ENCODE data around the gene ABHD12. TPM values are rescaled to one million over a fixed set of nuclear protein-coding genes. Genes with fewer than 3 reads are reported as not detected.

ABHD12 gene
- total and polyA plus RNA-seq, 4 experiments from 2014 or later: 25.9 to 30.9 (median 29.6) TPM

DNA sequence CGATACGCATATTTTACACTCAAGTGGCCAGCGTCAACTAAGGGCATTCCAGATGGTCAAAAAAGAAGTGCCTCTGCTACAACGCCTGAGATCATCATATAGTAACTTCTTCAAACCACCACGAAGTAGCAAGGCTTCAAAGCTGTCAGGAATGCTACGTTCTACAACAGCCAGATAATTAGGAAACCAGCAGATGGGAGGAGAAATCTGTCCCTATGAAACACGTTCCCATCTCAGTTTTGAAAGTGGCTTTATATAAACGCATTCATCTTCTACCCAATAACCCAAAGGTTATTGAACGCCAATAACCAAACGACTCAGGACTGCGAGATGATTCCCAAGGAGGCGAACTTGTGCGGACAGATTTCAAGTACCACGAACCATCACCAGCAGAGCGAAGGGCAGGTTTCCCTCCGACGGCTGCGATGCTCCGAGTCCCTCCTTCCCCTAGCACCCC lies 1.2 kb downstream of the ABHD12 start:
- POLR2A ChIA-PET (ENCODE audit: partially characterized antibody): no interaction called here

DNA sequence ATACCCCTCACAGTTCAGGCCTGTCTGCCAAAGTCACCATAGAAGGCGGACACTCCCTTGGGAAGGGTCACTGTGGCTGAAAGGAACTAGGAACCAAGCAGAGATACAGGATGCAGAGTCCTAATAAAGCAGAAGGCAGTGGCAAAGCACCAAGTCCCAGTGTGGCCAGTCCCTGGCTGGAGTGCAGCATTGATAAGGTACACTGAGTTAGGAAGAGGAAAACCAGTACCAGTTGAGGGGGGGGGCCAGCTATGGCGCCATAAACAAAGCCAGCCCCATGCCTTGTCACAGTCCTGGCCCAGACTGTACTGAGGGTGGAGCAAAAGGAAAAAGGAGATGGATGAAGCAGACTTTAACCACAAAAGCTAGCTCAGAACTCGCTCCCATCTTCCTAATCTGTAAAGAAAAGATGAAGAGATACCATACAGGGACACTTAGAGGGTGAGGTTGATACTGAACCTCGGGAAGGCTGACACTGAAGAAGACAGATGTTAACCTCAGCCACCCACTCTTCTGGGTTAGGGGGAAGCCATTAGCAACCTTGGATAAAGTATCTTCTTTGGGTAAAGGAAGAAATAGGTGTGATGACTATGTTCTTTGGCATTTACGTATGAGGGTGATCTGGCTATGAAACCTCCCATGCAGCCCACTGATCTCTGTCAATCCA lies 7.8 kb downstream of the ABHD12 start:
- ChIA-PET POLR2A (ENCODE audit: partially characterized antibody) (no interaction called here), CTCF (ENCODE audit: partially characterized antibody) (no interaction called here)
- intact Hi-C loops (cut with micrococcal nuclease): no loop called here
- no peaks in the 10 kb centered on the region for H3K27me3 ChIP-seq (ENCODE audit: insufficient read depth, low read length)
- Mint-ChIP-seq H3K9me3 (peaks cover 0 to 2% (median 0%) of the 10 kb centered on the region in 8 donors), H3K4me3 (no peak overlapping the region), H3K27me3 (no peaks in the 10 kb centered on the region), H3K36me3 (peaks cover 9 to 15% of the 10 kb centered on the region in 2 donors), H3K27ac (no peak overlapping the region), H3K4me1 (peaks cover 15 to 38% (median 19%) of the 10 kb centered on the region in 4 donors)
- H3K4me1 ChIP-seq (ENCODE audit: insufficient read depth, low read length): no peaks in the 10 kb centered on the region
- DNase-seq: no peak
- H3K27ac ChIP-seq (ENCODE audit: low read depth, low read length): no peak overlapping the region
- no peaks in the 10 kb centered on the region for H3K9me3 ChIP-seq (ENCODE audit: control insufficient read depth in 1 of 2, low read length in 2 of 2)
- H3K4me3 ChIP-seq (ENCODE audit: low read length in 2 of 2): no peak overlapping the region
- no peaks in the 10 kb centered on the region for H3K36me3 ChIP-seq (ENCODE audit: insufficient read depth, low read length)

More for the DNA sequence above, 1.2 kb downstream of the ABHD12 start:
- peak in 1 of 5 donors; percentile 9 for DNase-seq
- Histone ChIP-seq H3K9me3 (ENCODE audit: control insufficient read depth in 1 of 2, low read length in 2 of 2) (no peaks in the 10 kb centered on the region), H3K4me3 (ENCODE audit: low read length in 2 of 2) (peak overlapping the region in 1 of 2 donors; percentile 83), H3K27me3 (ENCODE audit: insufficient read depth, low read length) (no peaks in the 10 kb centered on the region), H3K36me3 (ENCODE audit: insufficient read depth, low read length) (no peaks in the 10 kb centered on the region), H3K4me1 (ENCODE audit: insufficient read depth, low read length) (peaks cover 15% of the 10 kb centered on the region), H3K27ac (ENCODE audit: low read depth, low read length) (no peak overlapping the region)
- intact Hi-C loops (cut with micrococcal nuclease): no loop called here
- Mint-ChIP-seq H3K36me3 (peaks cover 0 to 7% of the 10 kb centered on the region in 2 donors), H3K27me3 (no peaks in the 10 kb centered on the region), H3K9me3 (no peaks in the 10 kb centered on the region), H3K27ac (peak overlapping the region in 6 of 7 donors; percentile 67 to 84 (median 84)), H3K4me1 (peaks cover 12 to 25% (median 16%) of the 10 kb centered on the region in 4 donors), H3K4me3 (peak overlapping the region; percentile 86 to 91 (median 89))
- CTCF ChIA-PET (ENCODE audit: partially characterized antibody): interaction anchor here (2.0 kb wide), 1 partner anchor 94 kb away, joined by 4 read pairs; no protein-coding TSS in a partner anchor

DNA sequence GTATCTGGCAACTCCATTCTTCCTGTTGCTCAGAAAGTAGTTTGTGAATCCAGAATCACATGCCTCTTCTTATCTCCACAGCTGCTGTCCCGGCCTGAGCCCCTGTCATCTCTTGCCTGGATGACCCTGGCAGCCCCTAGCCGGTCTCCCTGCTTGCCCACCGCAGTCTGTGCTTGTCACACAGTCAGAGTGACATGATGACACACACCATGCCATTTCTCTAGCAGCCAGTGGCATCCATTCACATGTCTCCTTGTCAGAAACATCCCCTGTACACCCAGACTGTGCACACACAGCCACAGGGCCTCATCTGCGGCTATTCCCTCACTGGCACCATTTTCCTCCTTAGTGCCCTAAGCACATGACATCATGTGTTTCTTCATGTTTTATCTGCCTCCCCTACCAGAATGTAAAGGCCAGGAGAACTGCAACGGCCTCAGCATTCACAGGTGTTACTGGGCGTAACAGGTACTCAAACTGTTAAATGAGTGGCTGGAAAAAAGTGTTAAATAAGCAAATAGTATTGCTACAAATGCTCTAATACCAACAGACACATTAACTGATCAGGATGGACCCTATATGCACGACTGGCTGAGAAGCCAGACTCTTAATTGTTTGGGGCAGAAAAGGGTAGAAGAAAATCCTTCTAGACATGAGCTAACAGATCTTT lies 9.6 kb downstream of the ABHD12 start:
- ChIA-PET CTCF (ENCODE audit: partially characterized antibody) (no interaction called here), POLR2A (ENCODE audit: partially characterized antibody) (no interaction called here)
- H3K4me1 ChIP-seq (ENCODE audit: insufficient read depth, low read length): no peaks in the 10 kb centered on the region
- intact Hi-C loops (cut with micrococcal nuclease): no loop called here
- Mint-ChIP-seq H3K27me3 (no peaks in the 10 kb centered on the region), H3K9me3 (peaks cover 0 to 2% (median 0%) of the 10 kb centered on the region in 8 donors), H3K27ac (peak overlapping the region in 1 of 7 donors; percentile 7), H3K36me3 (peaks cover 9 to 15% of the 10 kb centered on the region in 2 donors), H3K4me3 (no peak overlapping the region), H3K4me1 (peaks cover 14 to 38% (median 18%) of the 10 kb centered on the region in 4 donors)
- H3K9me3 ChIP-seq (ENCODE audit: control insufficient read depth in 1 of 2, low read length in 2 of 2): no peaks in the 10 kb centered on the region
- no peaks in the 10 kb centered on the region for H3K27me3 ChIP-seq (ENCODE audit: insufficient read depth, low read length)
- H3K27ac ChIP-seq (ENCODE audit: low read depth, low read length): no peak overlapping the region
- no peaks in the 10 kb centered on the region for H3K36me3 ChIP-seq (ENCODE audit: insufficient read depth, low read length)
- DNase-seq: no peak
- H3K4me3 ChIP-seq (ENCODE audit: low read length in 2 of 2): no peak overlapping the region

DNA sequence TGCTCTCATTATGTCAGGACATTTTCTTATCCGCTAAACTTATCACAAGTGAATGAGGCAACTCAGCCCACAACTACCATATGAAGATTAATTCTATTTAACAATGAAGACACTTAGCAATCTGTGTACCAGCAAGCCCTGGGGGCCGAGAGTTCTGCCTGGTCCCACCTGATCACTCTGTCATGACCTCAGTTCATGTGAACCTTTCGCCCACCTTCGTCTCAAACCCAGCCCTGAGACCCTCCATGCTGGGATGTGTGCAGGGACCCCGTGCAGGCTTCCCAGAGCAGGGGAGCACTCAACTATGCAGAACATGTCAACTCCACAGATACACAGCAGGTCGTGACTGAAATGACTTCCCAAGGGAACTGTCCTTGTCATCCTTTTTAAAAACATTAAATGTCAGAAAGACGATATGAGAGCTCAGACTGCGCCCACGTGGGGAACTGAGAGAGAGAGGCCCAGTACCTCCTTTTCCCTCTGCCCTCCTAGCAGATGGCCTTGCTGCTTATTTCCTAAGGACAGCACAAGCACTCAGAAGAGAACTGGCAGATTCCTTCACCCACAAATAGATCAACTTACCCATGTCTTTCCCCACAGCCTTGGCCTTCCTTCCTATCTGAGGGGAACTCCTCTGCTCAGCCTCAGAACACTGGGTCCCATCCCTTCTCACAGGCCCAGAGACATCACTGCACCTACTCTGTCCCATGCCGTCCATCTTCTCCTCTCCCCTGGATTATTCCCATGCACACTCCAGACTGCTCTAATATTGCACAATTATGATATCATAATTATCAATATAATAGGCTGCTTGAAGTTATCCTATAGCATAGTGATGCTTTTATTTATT lies 11.5 kb downstream of the ABHD12 start:
- H3K36me3 Mint-ChIP-seq: peaks cover 10 to 17% of the 10 kb centered on the region in 2 donors
- Histone ChIP-seq H3K4me3 (ENCODE audit: low read length in 2 of 2) (no peak overlapping the region), H3K36me3 (ENCODE audit: insufficient read depth, low read length) (no peaks in the 10 kb centered on the region), H3K27ac (ENCODE audit: low read depth, low read length) (no peak overlapping the region), H3K27me3 (ENCODE audit: insufficient read depth, low read length) (no peaks in the 10 kb centered on the region), H3K4me1 (ENCODE audit: insufficient read depth, low read length) (no peaks in the 10 kb centered on the region), H3K9me3 (ENCODE audit: control insufficient read depth in 1 of 2, low read length in 2 of 2) (no peaks in the 10 kb centered on the region)
- ChIA-PET CTCF (ENCODE audit: partially characterized antibody) (no interaction called here), POLR2A (ENCODE audit: partially characterized antibody) (no interaction called here)
- H3K9me3 Mint-ChIP-seq: peaks cover 0 to 2% (median 0%) of the 10 kb centered on the region in 8 donors
- no peak for DNase-seq
- no peaks in the 10 kb centered on the region for H3K27me3 Mint-ChIP-seq
- no peak overlapping the region for H3K4me3 Mint-ChIP-seq
- intact Hi-C loops (cut with micrococcal nuclease): no loop called here
- H3K27ac Mint-ChIP-seq: peak overlapping the region in 2 of 7 donors; percentile 16 to 81
- H3K4me1 Mint-ChIP-seq: peaks cover 18 to 42% (median 19%) of the 10 kb centered on the region in 4 donors

DNA sequence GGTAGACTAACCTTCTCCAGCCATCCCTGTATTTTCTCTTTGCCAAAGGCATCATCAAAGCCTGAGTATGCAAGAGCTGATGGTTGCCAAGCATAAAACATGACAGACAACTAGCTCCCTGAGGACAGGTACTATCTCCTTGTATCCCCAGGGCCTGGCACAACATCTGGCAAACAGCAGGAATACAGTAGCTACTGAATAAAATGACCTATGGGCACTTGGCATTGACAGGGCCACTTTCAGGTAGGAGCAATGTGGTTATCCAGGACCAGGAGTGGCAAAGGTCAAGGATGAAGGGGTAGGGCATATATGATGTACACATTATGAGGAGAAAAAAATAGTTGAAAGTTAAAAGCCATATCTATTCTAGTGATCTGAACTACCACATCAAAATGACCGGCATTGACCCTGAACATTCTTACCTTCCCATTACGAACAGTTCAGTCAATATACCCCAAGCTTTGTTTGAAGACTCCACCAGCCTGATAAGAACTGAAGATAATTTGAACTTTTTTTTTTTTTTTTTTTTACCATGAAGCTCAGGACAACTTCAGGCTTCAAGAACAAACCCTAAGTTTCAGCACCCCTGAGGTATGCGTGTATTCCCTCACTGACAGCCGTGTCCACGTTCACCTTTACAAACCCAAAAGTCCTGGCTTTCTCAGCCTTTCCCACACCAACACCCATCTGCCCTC lies 12.3 kb downstream of the ABHD12 start:
- no peak for DNase-seq
- H3K27ac Mint-ChIP-seq: peak overlapping the region in 1 of 7 donors; percentile 16
- H3K4me3 ChIP-seq (ENCODE audit: low read length in 2 of 2): no peak overlapping the region
- no peaks in the 10 kb centered on the region for H3K27me3 Mint-ChIP-seq
- peaks cover 0 to 2% (median 0%) of the 10 kb centered on the region in 8 donors for H3K9me3 Mint-ChIP-seq
- ChIA-PET CTCF (ENCODE audit: partially characterized antibody) (no interaction called here), POLR2A (ENCODE audit: partially characterized antibody) (interaction anchor here (0.7 kb wide), 1 partner anchor 78 kb away, joined by 3 read pairs; no protein-coding TSS in a partner anchor)
- H3K4me3 Mint-ChIP-seq: no peak overlapping the region
- peaks cover 11 to 23% of the 10 kb centered on the region in 2 donors for H3K36me3 Mint-ChIP-seq
- no peaks in the 10 kb centered on the region for H3K27me3 ChIP-seq (ENCODE audit: insufficient read depth, low read length)
- intact Hi-C loops (cut with micrococcal nuclease): no loop called here
- H3K9me3 ChIP-seq (ENCODE audit: control insufficient read depth in 1 of 2, low read length in 2 of 2): no peaks in the 10 kb centered on the region
- no peak overlapping the region for H3K27ac ChIP-seq (ENCODE audit: low read depth, low read length)
- peaks cover 18 to 42% (median 20%) of the 10 kb centered on the region in 4 donors for H3K4me1 Mint-ChIP-seq
- no peaks in the 10 kb centered on the region for H3K4me1 ChIP-seq (ENCODE audit: insufficient read depth, low read length)
- H3K36me3 ChIP-seq (ENCODE audit: insufficient read depth, low read length): no peaks in the 10 kb centered on the region

DNA sequence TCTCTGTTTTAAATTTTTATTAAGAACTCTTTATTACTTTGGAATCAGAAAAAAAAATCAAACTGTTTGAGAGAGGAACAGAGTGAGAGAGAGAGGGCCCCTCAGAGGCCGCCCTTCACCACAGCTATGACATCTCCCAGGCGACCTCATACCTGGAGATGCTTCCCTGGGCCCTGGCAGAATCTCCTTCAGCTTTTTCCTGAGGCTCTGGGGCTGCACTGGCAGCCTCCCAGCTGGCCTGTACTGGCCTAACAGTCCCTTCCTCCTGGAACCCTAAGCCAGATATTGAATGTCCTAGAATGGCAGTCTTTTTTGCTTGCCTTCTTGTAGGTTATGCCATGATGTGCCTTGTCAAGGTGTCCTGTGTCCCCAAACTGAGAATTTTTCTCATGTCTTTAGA lies 13.7 kb downstream of the ABHD12 start:
- Histone ChIP-seq H3K4me3 (ENCODE audit: low read length in 2 of 2) (no peak overlapping the region), H3K9me3 (ENCODE audit: control insufficient read depth in 1 of 2, low read length in 2 of 2) (no peaks in the 10 kb centered on the region), H3K27me3 (ENCODE audit: insufficient read depth, low read length) (no peaks in the 10 kb centered on the region), H3K36me3 (ENCODE audit: insufficient read depth, low read length) (no peaks in the 10 kb centered on the region), H3K4me1 (ENCODE audit: insufficient read depth, low read length) (no peaks in the 10 kb centered on the region), H3K27ac (ENCODE audit: low read depth, low read length) (no peak overlapping the region)
- intact Hi-C loops (cut with micrococcal nuclease): no loop called here
- CTCF ChIA-PET (ENCODE audit: partially characterized antibody): no interaction called here
- Mint-ChIP-seq H3K27ac (no peak overlapping the region), H3K36me3 (peaks cover 7 to 13% of the 10 kb centered on the region in 2 donors), H3K27me3 (no peaks in the 10 kb centered on the region), H3K4me1 (peaks cover 10 to 32% (median 17%) of the 10 kb centered on the region in 4 donors), H3K9me3 (peaks cover 0 to 2% (median 0%) of the 10 kb centered on the region in 8 donors), H3K4me3 (no peak overlapping the region)
- POLR2A ChIA-PET (ENCODE audit: partially characterized antibody): no interaction called here
- DNase-seq: no peak

Data from CD4-positive, alpha-beta memory T cell (primary cell).